Loucy (cell line): ENCODE measurements around the gene FARS2.

Experiments used
- EZH2phosphoT487 ChIP-seq: fragments of 200-600 bp; IDR thresholded peaks from 2 replicates; pipeline ENCODE4 v1.6.1; 2018; ENCODE audit warnings: antibody characterized with exemption, mild to moderate bottlenecking, moderate library complexity, borderline replicate concordance
- TF ChIP-seq, protein P1 (sequence below): fragments of 200-600 bp; sonication (generic); conservative IDR thresholded peaks from 2 replicates; pipeline ENCODE4 v1.5.1; 2014; ENCODE audit warnings: mild to moderate bottlenecking, antibody characterized with exemption, low read length

DNA sequence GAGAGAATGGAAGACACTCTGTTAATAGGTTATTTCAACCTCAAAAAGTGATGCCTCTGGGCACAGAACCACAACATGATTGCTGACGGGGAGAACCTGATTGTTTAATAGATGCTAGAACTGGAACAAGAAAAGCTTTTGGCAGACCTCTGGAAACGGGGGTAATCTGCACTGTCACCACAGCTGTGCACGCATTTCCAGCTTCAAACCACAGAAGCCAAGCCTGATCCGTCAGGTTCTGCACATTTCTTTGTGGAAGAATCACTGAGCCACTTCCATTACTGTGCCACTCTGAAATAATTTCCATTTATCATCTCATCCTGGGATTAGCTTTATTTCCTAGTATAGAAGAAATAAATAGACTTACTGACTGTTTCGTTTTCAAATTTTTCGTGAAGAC is 309.3 kb downstream of the FARS2 start:
- TF ChIP-seq, protein P1, sequence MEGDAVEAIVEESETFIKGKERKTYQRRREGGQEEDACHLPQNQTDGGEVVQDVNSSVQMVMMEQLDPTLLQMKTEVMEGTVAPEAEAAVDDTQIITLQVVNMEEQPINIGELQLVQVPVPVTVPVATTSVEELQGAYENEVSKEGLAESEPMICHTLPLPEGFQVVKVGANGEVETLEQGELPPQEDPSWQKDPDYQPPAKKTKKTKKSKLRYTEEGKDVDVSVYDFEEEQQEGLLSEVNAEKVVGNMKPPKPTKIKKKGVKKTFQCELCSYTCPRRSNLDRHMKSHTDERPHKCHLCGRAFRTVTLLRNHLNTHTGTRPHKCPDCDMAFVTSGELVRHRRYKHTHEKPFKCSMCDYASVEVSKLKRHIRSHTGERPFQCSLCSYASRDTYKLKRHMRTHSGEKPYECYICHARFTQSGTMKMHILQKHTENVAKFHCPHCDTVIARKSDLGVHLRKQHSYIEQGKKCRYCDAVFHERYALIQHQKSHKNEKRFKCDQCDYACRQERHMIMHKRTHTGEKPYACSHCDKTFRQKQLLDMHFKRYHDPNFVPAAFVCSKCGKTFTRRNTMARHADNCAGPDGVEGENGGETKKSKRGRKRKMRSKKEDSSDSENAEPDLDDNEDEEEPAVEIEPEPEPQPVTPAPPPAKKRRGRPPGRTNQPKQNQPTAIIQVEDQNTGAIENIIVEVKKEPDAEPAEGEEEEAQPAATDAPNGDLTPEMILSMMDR = no peak
- no peak for TF ChIP-seq EZH2phosphoT487
